ENCODE results near the gene CDH23.

DNA sequence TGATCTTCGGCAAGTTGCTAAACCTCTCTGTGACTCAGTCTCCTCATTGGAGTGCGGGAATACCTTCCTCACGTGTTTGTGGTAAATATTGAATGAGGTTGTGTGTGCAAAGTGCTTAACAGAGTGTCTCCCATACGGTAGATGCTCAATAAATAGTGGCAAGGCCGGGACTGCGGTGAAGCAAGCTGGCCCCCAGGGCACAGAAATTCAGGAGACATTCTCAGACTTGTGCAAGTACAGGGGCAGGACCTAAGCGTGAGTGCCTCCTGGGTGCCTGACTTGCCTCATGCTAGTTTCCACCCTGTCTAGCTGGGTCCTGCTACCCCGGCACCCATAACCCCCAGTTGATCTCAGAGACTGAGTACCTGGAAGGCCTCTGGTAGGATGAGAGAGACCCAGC lies 97.8 kb downstream of the CDH23 start:
- TF ChIP-seq, protein P1, sequence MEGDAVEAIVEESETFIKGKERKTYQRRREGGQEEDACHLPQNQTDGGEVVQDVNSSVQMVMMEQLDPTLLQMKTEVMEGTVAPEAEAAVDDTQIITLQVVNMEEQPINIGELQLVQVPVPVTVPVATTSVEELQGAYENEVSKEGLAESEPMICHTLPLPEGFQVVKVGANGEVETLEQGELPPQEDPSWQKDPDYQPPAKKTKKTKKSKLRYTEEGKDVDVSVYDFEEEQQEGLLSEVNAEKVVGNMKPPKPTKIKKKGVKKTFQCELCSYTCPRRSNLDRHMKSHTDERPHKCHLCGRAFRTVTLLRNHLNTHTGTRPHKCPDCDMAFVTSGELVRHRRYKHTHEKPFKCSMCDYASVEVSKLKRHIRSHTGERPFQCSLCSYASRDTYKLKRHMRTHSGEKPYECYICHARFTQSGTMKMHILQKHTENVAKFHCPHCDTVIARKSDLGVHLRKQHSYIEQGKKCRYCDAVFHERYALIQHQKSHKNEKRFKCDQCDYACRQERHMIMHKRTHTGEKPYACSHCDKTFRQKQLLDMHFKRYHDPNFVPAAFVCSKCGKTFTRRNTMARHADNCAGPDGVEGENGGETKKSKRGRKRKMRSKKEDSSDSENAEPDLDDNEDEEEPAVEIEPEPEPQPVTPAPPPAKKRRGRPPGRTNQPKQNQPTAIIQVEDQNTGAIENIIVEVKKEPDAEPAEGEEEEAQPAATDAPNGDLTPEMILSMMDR (conservative IDR thresholded peaks at IDR 0.05 in 1 of 2, IDR thresholded peaks at IDR 0.05 in 1 of 2; ENCODE audit: low read depth in 1 of 2, low read length in 2 of 2) = no peak
- TF ChIP-seq EZH2 (IDR thresholded peaks at IDR 0.05; ENCODE audit: low read length, missing control alignments) = no peak

Data from fibroblast of lung (primary cell).